Amniotic epithelial cell (primary cell): Measurements from ENCODE around the gene PRKD1.
"Not testable (repeated sequence)": the region's sequence is repeated elsewhere in the genome, so short reads cannot be mapped to it uniquely, and the experiment has no call there.

Source experiments
- DNase-seq: peaks from one replicate; pipeline ENCODE4 v3.0.0-alpha.2; 2010; ENCODE audit warnings: low read depth

The PRKD1 gene

GRCh38 chr14:29798108-29798663 is 129.5 kb downstream of the PRKD1 start:
- DNase-seq = no peak

GRCh38 chr14:29796853-29797252 is 130.8 kb downstream of the PRKD1 start:
- DNase-seq = no peak

- DNase-seq = no peak
These were observed 138.2 kb downstream of the PRKD1 start for GRCh38 chr14:29789475-29789874.

GRCh38 chr14:29788093-29788492 is 139.6 kb downstream of the PRKD1 start:
- DNase-seq = no peak

GRCh38 chr14:29783556-29783955 is 144.1 kb downstream of the PRKD1 start:
- DNase-seq = peak; percentile 58

GRCh38 chr14:29782041-29782440 is 145.6 kb downstream of the PRKD1 start:
- DNase-seq = no peak

GRCh38 chr14:29777142-29777541 is 150.5 kb downstream of the PRKD1 start:
- not testable (repeated sequence) for DNase-seq

GRCh38 chr14:29773990-29774389 is 153.7 kb downstream of the PRKD1 start:
- DNase-seq = no peak

GRCh38 chr14:29763342-29763858 is 164.2 kb downstream of the PRKD1 start:
- DNase-seq = no peak

- DNase-seq = no peak
These were observed 167.9 kb downstream of the PRKD1 start for GRCh38 chr14:29759521-29760340.

- DNase-seq = no peak
These were observed 169.9 kb downstream of the PRKD1 start for GRCh38 chr14:29757711-29758233.

- DNase-seq = no peak
These were observed 170.4 kb downstream of the PRKD1 start for GRCh38 chr14:29757188-29757680.

- DNase-seq = no peak
These were observed 171.6 kb downstream of the PRKD1 start for GRCh38 chr14:29756019-29756385.

- no peak for DNase-seq
These were observed 172.2 kb downstream of the PRKD1 start for GRCh38 chr14:29755311-29756018.

GRCh38 chr14:29754134-29754533 is 173.5 kb downstream of the PRKD1 start:
- no peak for DNase-seq

- no peak for DNase-seq
These were observed 175.3 kb downstream of the PRKD1 start for GRCh38 chr14:29752221-29752923.

GRCh38 chr14:29749829-29750228 is 177.8 kb downstream of the PRKD1 start:
- DNase-seq = no peak

GRCh38 chr14:29749327-29749726 is 178.3 kb downstream of the PRKD1 start:
- DNase-seq = peak; percentile 39

- DNase-seq = no peak
These were observed 181.8 kb downstream of the PRKD1 start for GRCh38 chr14:29745863-29746262.

- DNase-seq = peak; percentile 22
These were observed 184.1 kb downstream of the PRKD1 start for GRCh38 chr14:29743531-29743930.

GRCh38 chr14:29741909-29742401 is 185.7 kb downstream of the PRKD1 start:
- DNase-seq = peak; percentile 53

- peak; percentile 8 for DNase-seq
These were observed 187.2 kb downstream of the PRKD1 start for GRCh38 chr14:29740491-29740890.
